ENCODE measurements around the gene TDP2.

The TDP2 gene

GRCh38 chr6:24666641-24667377, at the start of gene TDP2, which contains the start of gene ACOT13:
Gene TDP2, minus strand, starts transcription at chr6:24666899. Its CDS starts 37 bp downstream, at chr6:24666862.
Gene ACOT13, plus strand, starts transcription at chr6:24667077. Its CDS starts 187 bp downstream, at chr6:24667264.
- DNase-seq (ENCODE audit: low spot score) = peak; percentile 97

GRCh38 chr6:24710519-24711303, 44.0 kb upstream of the TDP2 start:
- DNase-seq (ENCODE audit: low spot score) = no peak

GRCh38 chr6:24709014-24709711, 42.5 kb upstream of the TDP2 start:
- no peak for DNase-seq (ENCODE audit: low spot score)

- DNase-seq (ENCODE audit: low spot score) = no peak
Observed at GRCh38 chr6:24708612-24709011, 41.9 kb upstream of the TDP2 start.

GRCh38 chr6:24704468-24704867, 37.8 kb upstream of the TDP2 start:
- DNase-seq (ENCODE audit: low spot score) = no peak

- DNase-seq (ENCODE audit: low spot score) = no peak
Observed at GRCh38 chr6:24702720-24703282, 36.1 kb upstream of the TDP2 start.

- DNase-seq (ENCODE audit: low spot score) = peak; percentile 26
Observed at GRCh38 chr6:24699521-24700359, 33.0 kb upstream of the TDP2 start.

GRCh38 chr6:24696097-24696496, 29.4 kb upstream of the TDP2 start:
- peak; percentile 19 for DNase-seq (ENCODE audit: low spot score)

- DNase-seq (ENCODE audit: low spot score) = peak; percentile 51
Observed at GRCh38 chr6:24695635-24696034, 28.9 kb upstream of the TDP2 start.

- DNase-seq (ENCODE audit: low spot score) = no peak
Observed at GRCh38 chr6:24694198-24694597, 27.5 kb upstream of the TDP2 start.

GRCh38 chr6:24692848-24693592, 26.3 kb upstream of the TDP2 start:
- no peak for DNase-seq (ENCODE audit: low spot score)

- no peak for DNase-seq (ENCODE audit: low spot score)
Observed at GRCh38 chr6:24692415-24692814, 25.7 kb upstream of the TDP2 start.

- no peak for DNase-seq (ENCODE audit: low spot score)
Observed at GRCh38 chr6:24692003-24692402, 25.3 kb upstream of the TDP2 start.

- no peak for DNase-seq (ENCODE audit: low spot score)
Observed at GRCh38 chr6:24691550-24691949, 24.9 kb upstream of the TDP2 start.

GRCh38 chr6:24690593-24690992, 23.9 kb upstream of the TDP2 start:
- no peak for DNase-seq (ENCODE audit: low spot score)

GRCh38 chr6:24689964-24690363, 23.3 kb upstream of the TDP2 start:
- no peak for DNase-seq (ENCODE audit: low spot score)

- no peak for DNase-seq (ENCODE audit: low spot score)
Observed at GRCh38 chr6:24686946-24687345, 20.2 kb upstream of the TDP2 start.

- DNase-seq (ENCODE audit: low spot score) = no peak
Observed at GRCh38 chr6:24686408-24686807, 19.7 kb upstream of the TDP2 start.

- no peak for DNase-seq (ENCODE audit: low spot score)
Observed at GRCh38 chr6:24683297-24684296, 16.9 kb upstream of the TDP2 start.

All from activated CD4-positive, alpha-beta T cell treated with anti-CD3 and anti-CD28 coated beads, Interleukin-2, Interleukin-4, amounts not matched to agents 100 ng/mL and 50 ng/mL, durations not matched to agents 16 hours and 8 hours (primary cell).